H9 (cell line): Measurements from ENCODE around the gene TEX19. TPM values are rescaled to one million over a fixed set of nuclear protein-coding genes. Genes with fewer than 3 reads are reported as not detected.
"Not testable (repeated sequence)": the region's sequence is repeated elsewhere in the genome, so short reads cannot be mapped to it uniquely, and the experiment has no call there.

Source experiments
- DNase-seq: peaks from one replicate; pipeline ENCODE4 v3.0.0-alpha.2; 2017
- H2AFZ ChIP-seq: one replicate; pipeline ENCODE4 v1.6.1; 2013; ENCODE audit warnings: mild to moderate bottlenecking, low read length, control low read depth, moderate library complexity
- H2AK5ac ChIP-seq: 2 replicates; pipeline ENCODE4 v1.6.1; 2013; ENCODE audit warnings: low read length, control low read depth, mixed read lengths; ENCODE audit not compliant: insufficient read length
- H2BK120ac ChIP-seq: one replicate; pipeline ENCODE4 v1.6.1; 2013; ENCODE audit warnings: low read depth, mild to moderate bottlenecking, low read length, control low read depth, inconsistent platforms; ENCODE audit not compliant: poor library complexity, severe bottlenecking
- H2BK12ac ChIP-seq: 2 replicates; pipeline ENCODE4 v1.6.1; 2013; ENCODE audit warnings: low read length, control low read depth, mixed read lengths, low read depth; ENCODE audit not compliant: insufficient read length
- H2BK15ac ChIP-seq: 2 replicates; pipeline ENCODE4 v1.6.1; 2013; ENCODE audit warnings: low read depth, low read length, control low read depth
- H2BK20ac ChIP-seq: one replicate; pipeline ENCODE4 v1.6.1; 2013; ENCODE audit warnings: low read depth, mild to moderate bottlenecking, low read length, control low read depth, inconsistent platforms; ENCODE audit not compliant: poor library complexity, severe bottlenecking
- H2BK5ac ChIP-seq: 2 replicates; pipeline ENCODE4 v1.6.1; 2013; ENCODE audit warnings: low read length, control low read depth, mixed read lengths; ENCODE audit not compliant: insufficient read length
- H3K14ac ChIP-seq: 2 replicates; pipeline ENCODE4 v1.6.1; 2013; ENCODE audit warnings: low read length, control low read depth; ENCODE audit not compliant: insufficient read depth
- H3K18ac ChIP-seq: 2 replicates; pipeline ENCODE4 v1.6.1; 2013; ENCODE audit warnings: low read depth, mild to moderate bottlenecking, mixed read lengths, low read length, control low read depth; ENCODE audit not compliant: insufficient read length
- H3K23ac ChIP-seq: 2 replicates; pipeline ENCODE4 v1.6.1; 2013; ENCODE audit warnings: low read length, control low read depth, mixed read lengths, low read depth; ENCODE audit not compliant: insufficient read length
- H3K23me2 ChIP-seq: 2 replicates; pipeline ENCODE4 v1.6.1; 2013; ENCODE audit warnings: low read depth, mild to moderate bottlenecking, mixed read lengths, low read length, control low read depth; ENCODE audit not compliant: insufficient read length, poor library complexity, severe bottlenecking
- H3K27ac ChIP-seq: 2 replicates; pipeline ENCODE4 v1.5.1; 2013; ENCODE audit warnings: low read length, control low read depth, mixed read lengths, low read depth; ENCODE audit not compliant: insufficient read length
- H3K27me3 ChIP-seq: 2 replicates; pipeline ENCODE4 v1.6.1; 2013; ENCODE audit warnings: low read length, control low read depth, inconsistent platforms; ENCODE audit not compliant: insufficient read depth
- H3K4ac ChIP-seq: 2 replicates; pipeline ENCODE4 v1.6.1; 2013; ENCODE audit warnings: low read depth, mild to moderate bottlenecking, control low read depth, inconsistent platforms, low read length, moderate library complexity
- H3K4me1 ChIP-seq: 2 replicates; pipeline ENCODE4 v1.6.1; 2013; ENCODE audit warnings: low read length, control low read depth, inconsistent platforms; ENCODE audit not compliant: insufficient read depth
- H3K4me2 ChIP-seq: 2 replicates; pipeline ENCODE4 v1.6.1; 2013; ENCODE audit warnings: low read length, control low read depth, mixed read lengths; ENCODE audit not compliant: insufficient read length, insufficient read depth
- H3K56ac ChIP-seq: 2 replicates; pipeline ENCODE4 v1.6.1; 2013; ENCODE audit warnings: low read depth, mild to moderate bottlenecking, mixed read lengths, low read length, control low read depth; ENCODE audit not compliant: insufficient read length
- H3K79me1 ChIP-seq: 2 replicates; pipeline ENCODE4 v1.6.1; 2013; ENCODE audit warnings: low read depth, mild to moderate bottlenecking, moderate library complexity, low read length, control low read depth, inconsistent platforms; ENCODE audit not compliant: insufficient read depth, poor library complexity, severe bottlenecking
- H3K79me2 ChIP-seq: 2 replicates; pipeline ENCODE4 v1.6.1; 2013; ENCODE audit warnings: low read length, control low read depth, inconsistent platforms; ENCODE audit not compliant: insufficient read depth
- H3K9ac ChIP-seq: 2 replicates; pipeline ENCODE4 v1.6.1; 2013; ENCODE audit warnings: low read length, control low read depth, mixed read lengths; ENCODE audit not compliant: insufficient read length; ENCODE audit errors: extremely low read depth
- H3K9me3 ChIP-seq: one replicate; pipeline ENCODE4 v1.6.1; 2013; ENCODE audit warnings: low read depth, low read length, inconsistent platforms; ENCODE audit not compliant: control insufficient read depth
- H3T11ph ChIP-seq: one replicate; pipeline ENCODE4 v1.6.1; 2013; ENCODE audit warnings: mild to moderate bottlenecking, low read length, control low read depth, inconsistent platforms
- H4K20me1 ChIP-seq: one replicate; pipeline ENCODE4 v1.6.1; 2013; ENCODE audit not compliant: control insufficient read depth, insufficient read length, insufficient read depth
- H4K5ac ChIP-seq: 2 replicates; pipeline ENCODE4 v1.6.1; 2013; ENCODE audit warnings: low read depth, mild to moderate bottlenecking, mixed read lengths, low read length, control low read depth; ENCODE audit not compliant: insufficient read length
- H4K8ac ChIP-seq: replicated peaks from 2 replicates; pipeline ENCODE4 v1.6.1; 2013; ENCODE audit warnings: low read length, control low read depth, mixed read lengths, low read depth; ENCODE audit not compliant: insufficient read length
- H4K91ac ChIP-seq: 2 replicates; pipeline ENCODE4 v1.6.1; 2013; ENCODE audit warnings: low read depth, mild to moderate bottlenecking, moderate library complexity, mixed read lengths, low read length, control low read depth; ENCODE audit not compliant: insufficient read length
- H3K27ac Mint-ChIP-seq, 3 experiments: 2 replicates in 2 of 3; 3 replicates in 1 of 3; pipeline ENCODE4 v1.8.0; 2020 to 2021; ENCODE audit warnings: mixed read lengths in 3 of 3, mild to moderate bottlenecking in 1 of 3, moderate library complexity in 1 of 3
- H3K27me3 Mint-ChIP-seq: 2 replicates; pipeline ENCODE4 v1.8.0; 2021; ENCODE audit warnings: low read depth, mild to moderate bottlenecking, moderate library complexity, mixed read lengths
- H3K36me3 Mint-ChIP-seq, 3 experiments: 2 replicates in 2 of 3; 3 replicates in 1 of 3; pipeline ENCODE4 v1.8.0; 2020 to 2021; ENCODE audit warnings: low read depth in 3 of 3, mixed read lengths in 3 of 3; ENCODE audit not compliant: insufficient read depth in 1 of 3
- H3K4me1 Mint-ChIP-seq, 2 experiments: 2 replicates each; pipeline ENCODE4 v1.8.0; 2020; ENCODE audit warnings: mixed read lengths in 2 of 2
- H3K4me3 Mint-ChIP-seq, 2 experiments: 2 replicates in 1 of 2; 3 replicates in 1 of 2; pipeline ENCODE4 v1.8.0; 2020 to 2021; ENCODE audit warnings: mild to moderate bottlenecking in 2 of 2, mixed read lengths in 2 of 2, moderate library complexity in 1 of 2
- H3K9me3 Mint-ChIP-seq, 2 experiments: 2 replicates in 1 of 2; 3 replicates in 1 of 2; pipeline ENCODE4 v1.8.0; 2020; ENCODE audit warnings: mild to moderate bottlenecking in 2 of 2, mixed read lengths in 2 of 2, moderate library complexity in 1 of 2
- WGBS: extraction: QIAGEN DNeasy Blood & Tissue Kit; methylation state at CpG from one replicate; pipeline ENCODE4 v1.1.7; 2013; ENCODE audit warnings: missing lambda C conversion rate, low lambda C conversion rate, mixed read lengths; ENCODE audit not compliant: insufficient read length; ENCODE audit errors: extremely low coverage; 5-methylcytosine and 5-hydroxymethylcytosine counted together
- total RNA-seq: library from RNA; stranded (reverse); gene quantifications from 2 replicates; pipeline ENCODE4 v1.2.1, GENCODE V29; 2021
- TF ChIP-seq, protein P1 (sequence below): fragments of 200-600 bp; sonication (generic); conservative IDR thresholded peaks from 3 replicates; pipeline ENCODE4 v1.8.0; 2021; ENCODE audit warnings: antibody characterized with exemption, mild to moderate bottlenecking

The TEX19 gene
- total RNA-seq, 1 experiment from 2014 or later: 1.4 TPM

DNA sequence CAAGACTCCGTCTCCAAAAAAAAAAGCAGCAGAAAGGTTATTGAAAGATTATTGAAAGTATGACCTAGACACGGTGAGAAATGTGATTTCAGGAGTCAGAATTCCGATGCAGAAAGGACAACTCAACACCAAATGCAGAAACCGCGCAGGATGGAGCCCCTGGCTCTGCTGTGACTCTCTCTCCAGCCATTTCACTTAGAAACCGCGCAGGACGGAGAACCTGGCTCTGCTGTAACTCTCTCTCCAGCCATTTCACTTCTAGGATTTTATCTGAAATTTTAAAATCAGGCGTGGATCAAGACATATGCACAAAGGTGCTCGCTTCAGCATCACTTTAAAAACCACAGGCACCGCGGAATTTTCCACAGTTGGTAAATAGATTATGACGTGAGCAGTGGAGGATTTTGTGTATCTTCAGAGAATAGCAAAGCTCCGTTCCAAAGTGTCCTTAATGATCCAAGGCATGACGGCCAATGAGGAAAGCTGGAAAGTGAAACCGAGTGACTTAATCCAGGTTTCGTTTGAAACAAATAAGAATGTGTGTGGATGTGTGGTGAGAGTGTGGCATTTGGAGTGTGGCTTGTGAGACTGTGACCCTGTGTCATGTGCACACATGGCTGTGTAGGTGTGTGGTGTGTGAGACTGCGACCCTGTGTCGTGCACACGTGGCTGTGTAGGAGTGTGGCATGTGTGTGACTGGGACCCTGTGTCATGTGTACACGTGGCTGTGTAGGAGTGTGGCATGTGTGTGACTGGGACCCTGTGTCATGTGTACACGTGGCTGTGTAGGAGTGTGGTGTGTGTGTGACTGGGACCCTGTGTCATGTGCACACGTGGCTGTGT lies 22.0 kb downstream of the TEX19 start:
- H3K23ac ChIP-seq: no peak overlapping the region
- DNase-seq: no peak
- no peaks in the 10 kb centered on the region for H4K20me1 ChIP-seq
- H3K9me3 ChIP-seq: no peaks in the 10 kb centered on the region
- no peak overlapping the region for H3K56ac ChIP-seq
- H3K4me1 Mint-ChIP-seq: peaks cover 7 to 17% of the 10 kb centered on the region in 2 experiments
- H3K9me3 Mint-ChIP-seq: no peaks in the 10 kb centered on the region
- peaks cover 19% of the 10 kb centered on the region for H3K27me3 Mint-ChIP-seq
- H4K5ac ChIP-seq: no peak overlapping the region
- H4K91ac ChIP-seq: no peak overlapping the region
- no peak overlapping the region for H3K27ac ChIP-seq
- H2AK5ac ChIP-seq: no peak overlapping the region
- H3K9ac ChIP-seq: no peak overlapping the region
- no peaks in the 10 kb centered on the region for H3K36me3 Mint-ChIP-seq
- H2BK20ac ChIP-seq: no peak overlapping the region
- no peak overlapping the region for H4K8ac ChIP-seq
- H3K18ac ChIP-seq: no peak overlapping the region
- H2BK120ac ChIP-seq: no peak overlapping the region
- no peak overlapping the region for H3K4me2 ChIP-seq
- no peak overlapping the region for H3K27ac Mint-ChIP-seq
- H3K79me1 ChIP-seq: no peaks in the 10 kb centered on the region
- no peaks in the 10 kb centered on the region for H3K79me2 ChIP-seq
- no peaks in the 10 kb centered on the region; the same call in 1 of the 2 replicates for H3K27me3 ChIP-seq
- no peak overlapping the region for H2BK12ac ChIP-seq
- WGBS: no CpG with 5 or more reads among the region's 23 CpGs
- H2BK5ac ChIP-seq: no peak overlapping the region
- H3K14ac ChIP-seq: no peak overlapping the region
- H2BK15ac ChIP-seq: no peak overlapping the region
- H3K4ac ChIP-seq: no peak overlapping the region
- TF ChIP-seq, protein P1, sequence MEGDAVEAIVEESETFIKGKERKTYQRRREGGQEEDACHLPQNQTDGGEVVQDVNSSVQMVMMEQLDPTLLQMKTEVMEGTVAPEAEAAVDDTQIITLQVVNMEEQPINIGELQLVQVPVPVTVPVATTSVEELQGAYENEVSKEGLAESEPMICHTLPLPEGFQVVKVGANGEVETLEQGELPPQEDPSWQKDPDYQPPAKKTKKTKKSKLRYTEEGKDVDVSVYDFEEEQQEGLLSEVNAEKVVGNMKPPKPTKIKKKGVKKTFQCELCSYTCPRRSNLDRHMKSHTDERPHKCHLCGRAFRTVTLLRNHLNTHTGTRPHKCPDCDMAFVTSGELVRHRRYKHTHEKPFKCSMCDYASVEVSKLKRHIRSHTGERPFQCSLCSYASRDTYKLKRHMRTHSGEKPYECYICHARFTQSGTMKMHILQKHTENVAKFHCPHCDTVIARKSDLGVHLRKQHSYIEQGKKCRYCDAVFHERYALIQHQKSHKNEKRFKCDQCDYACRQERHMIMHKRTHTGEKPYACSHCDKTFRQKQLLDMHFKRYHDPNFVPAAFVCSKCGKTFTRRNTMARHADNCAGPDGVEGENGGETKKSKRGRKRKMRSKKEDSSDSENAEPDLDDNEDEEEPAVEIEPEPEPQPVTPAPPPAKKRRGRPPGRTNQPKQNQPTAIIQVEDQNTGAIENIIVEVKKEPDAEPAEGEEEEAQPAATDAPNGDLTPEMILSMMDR: no peak
- no peak overlapping the region for H2AFZ ChIP-seq
- H3K4me3 Mint-ChIP-seq: no peak overlapping the region
- H3K23me2 ChIP-seq: no peaks in the 10 kb centered on the region
- H3T11ph ChIP-seq: no peak overlapping the region
- no peaks in the 10 kb centered on the region for H3K4me1 ChIP-seq

DNA sequence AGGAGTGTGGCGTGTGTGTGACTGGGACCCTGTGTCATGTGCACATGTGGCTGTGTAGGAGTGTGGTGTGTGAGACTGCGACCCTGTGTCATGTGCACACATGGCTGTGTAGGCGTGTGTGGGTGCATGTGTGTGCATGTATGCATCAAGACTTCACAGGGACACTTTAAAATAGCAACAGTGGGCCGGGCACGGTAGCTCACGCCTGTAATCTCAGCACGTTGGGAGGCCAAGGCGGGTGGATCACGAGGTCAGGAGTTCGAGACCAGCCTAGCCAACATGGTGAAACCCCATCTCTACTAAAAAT lies 22.6 kb downstream of the TEX19 start:
- H3K4me2 ChIP-seq, H3K18ac ChIP-seq, H3T11ph ChIP-seq, H2BK120ac ChIP-seq, H2AK5ac ChIP-seq, H3K79me2 ChIP-seq, H3K23ac ChIP-seq, H3K56ac ChIP-seq, H2BK20ac ChIP-seq, H3K4me1 ChIP-seq, H2BK12ac ChIP-seq, H3K9me3 Mint-ChIP-seq, H4K5ac ChIP-seq, H3K23me2 ChIP-seq, H3K4me3 Mint-ChIP-seq, H3K27ac ChIP-seq, H3K27ac Mint-ChIP-seq, H3K9ac ChIP-seq, H2BK15ac ChIP-seq, H3K27me3 ChIP-seq, H3K4ac ChIP-seq, DNase-seq, H3K79me1 ChIP-seq, H3K14ac ChIP-seq, H4K8ac ChIP-seq, H4K91ac ChIP-seq, H3K9me3 ChIP-seq, H3K36me3 Mint-ChIP-seq, H2BK5ac ChIP-seq, H4K20me1 ChIP-seq, H2AFZ ChIP-seq: not testable (repeated sequence)
- Mint-ChIP-seq H3K4me1 (peaks cover 7 to 18% of the 10 kb centered on the region in 2 experiments), H3K27me3 (peaks cover 19% of the 10 kb centered on the region)
- WGBS: no CpG with 5 or more reads among the region's 10 CpGs
